Esophagus muscularis mucosa (tissue), 4 donors: ENCODE measurements around the gene GOLGA6L26.
"Not testable (repeated sequence)": the region's sequence is repeated elsewhere in the genome, so short reads cannot be mapped to it uniquely, and the experiment has no call there.

ENCODE experiments used
- EP300 ChIP-seq: sonication (generic); formaldehyde crosslinking; IDR thresholded peaks from one replicate; pipeline ENCODE4 v1.6.1; 2017; ENCODE audit warnings: antibody characterized with exemption
- POLR2A ChIP-seq: fragments of 450-650 bp; IDR thresholded peaks from one replicate; pipeline ENCODE4 v1.6.1; 2017; ENCODE audit warnings: antibody characterized with exemption, moderate library complexity, mild to moderate bottlenecking, low read depth
- POLR2AphosphoS5 ChIP-seq, 2 donors: sonication (generic); formaldehyde crosslinking; IDR thresholded peaks; one replicate each; pipeline ENCODE4 v1.6.1; 2017; ENCODE audit warnings: antibody characterized with exemption in 2 of 2
- TF ChIP-seq, protein P1 (sequence below), 3 experiments: fragments of 200-600 bp in 2 of 3; fragments of 450-650 bp in 1 of 3; sonication (generic) in 2 of 3; IDR thresholded peaks; one replicate each; pipeline ENCODE4 v1.5.1; 2017 to 2019; ENCODE audit warnings: antibody characterized with exemption in 3 of 3, mild to moderate bottlenecking in 2 of 3, moderate library complexity in 1 of 3

DNA sequence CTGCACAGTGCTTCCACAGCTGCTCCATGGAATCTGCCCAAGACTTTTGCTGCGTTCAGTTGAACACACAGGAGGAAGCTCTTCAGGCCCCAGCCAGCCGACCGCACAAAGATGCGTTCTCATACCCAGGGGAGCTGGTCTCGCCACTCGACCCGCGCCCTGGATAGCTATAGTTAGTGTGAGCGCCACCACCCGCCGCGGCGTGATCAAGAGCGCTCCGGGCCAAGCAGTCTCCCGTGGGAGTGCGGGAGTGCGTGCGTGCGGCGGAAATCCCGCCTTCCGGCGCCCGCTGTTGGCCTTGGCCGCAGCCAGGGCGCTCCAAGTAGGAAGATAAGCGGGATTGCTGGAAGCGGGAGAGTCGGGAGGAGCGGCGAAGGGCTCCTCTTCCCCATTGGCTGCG, 30.8 kb downstream of the GOLGA6L26 start:
- TF ChIP-seq, protein P1, sequence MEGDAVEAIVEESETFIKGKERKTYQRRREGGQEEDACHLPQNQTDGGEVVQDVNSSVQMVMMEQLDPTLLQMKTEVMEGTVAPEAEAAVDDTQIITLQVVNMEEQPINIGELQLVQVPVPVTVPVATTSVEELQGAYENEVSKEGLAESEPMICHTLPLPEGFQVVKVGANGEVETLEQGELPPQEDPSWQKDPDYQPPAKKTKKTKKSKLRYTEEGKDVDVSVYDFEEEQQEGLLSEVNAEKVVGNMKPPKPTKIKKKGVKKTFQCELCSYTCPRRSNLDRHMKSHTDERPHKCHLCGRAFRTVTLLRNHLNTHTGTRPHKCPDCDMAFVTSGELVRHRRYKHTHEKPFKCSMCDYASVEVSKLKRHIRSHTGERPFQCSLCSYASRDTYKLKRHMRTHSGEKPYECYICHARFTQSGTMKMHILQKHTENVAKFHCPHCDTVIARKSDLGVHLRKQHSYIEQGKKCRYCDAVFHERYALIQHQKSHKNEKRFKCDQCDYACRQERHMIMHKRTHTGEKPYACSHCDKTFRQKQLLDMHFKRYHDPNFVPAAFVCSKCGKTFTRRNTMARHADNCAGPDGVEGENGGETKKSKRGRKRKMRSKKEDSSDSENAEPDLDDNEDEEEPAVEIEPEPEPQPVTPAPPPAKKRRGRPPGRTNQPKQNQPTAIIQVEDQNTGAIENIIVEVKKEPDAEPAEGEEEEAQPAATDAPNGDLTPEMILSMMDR (IDR thresholded peaks at IDR 0.05): not testable (repeated sequence)
- TF ChIP-seq POLR2AphosphoS5 (IDR thresholded peaks at IDR 0.05); EP300; POLR2A: not testable (repeated sequence)
